ENCODE data around the gene GEN1.
"Not testable (repeated sequence)": the region's sequence is repeated elsewhere in the genome, so short reads cannot be mapped to it uniquely, and the experiment has no call there.

GEN1 gene

GRCh38 chr2:17798338-17798737 lies 44.4 kb downstream of the GEN1 start:
- no peak for DNase-seq

DNA sequence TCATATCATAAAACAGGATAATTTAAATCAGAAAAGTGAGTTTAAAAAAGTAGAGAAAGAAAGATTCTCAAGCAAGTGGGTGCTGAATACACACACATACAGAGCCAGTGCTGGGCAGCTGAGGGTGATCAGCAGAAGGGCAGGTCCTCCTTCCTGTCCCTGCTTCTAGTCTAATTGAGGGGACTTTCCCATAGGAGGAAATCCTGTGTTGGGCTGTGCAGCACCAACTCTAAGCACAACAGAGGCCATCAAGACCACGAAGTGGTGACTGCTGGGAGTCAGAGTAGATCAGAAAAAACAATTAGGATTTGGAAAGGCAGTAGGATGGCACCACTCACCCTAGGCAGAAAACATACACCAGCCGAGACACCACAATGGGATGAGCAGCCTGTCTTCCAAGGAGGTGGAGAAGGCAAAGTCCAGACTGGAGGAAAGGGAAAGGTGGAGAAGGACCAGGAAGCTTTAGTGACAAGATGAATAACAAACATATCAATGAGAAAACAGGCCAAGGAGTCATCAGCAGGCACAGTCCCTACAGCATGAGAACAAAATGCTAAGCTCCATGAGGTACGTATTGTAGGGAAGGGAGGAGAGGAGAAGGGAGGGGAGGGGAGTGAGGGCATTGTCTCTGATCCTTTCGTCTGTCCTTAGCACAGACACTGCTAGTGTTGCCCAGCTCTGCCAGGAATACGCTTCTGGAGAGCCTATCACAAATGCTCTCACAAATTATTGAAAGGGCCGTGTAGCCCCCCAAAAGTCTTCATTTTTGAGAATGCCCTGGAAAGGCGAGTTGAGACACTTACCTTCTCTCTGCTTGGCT lies 45.6 kb downstream of the GEN1 start:
- no peak for DNase-seq

DNA sequence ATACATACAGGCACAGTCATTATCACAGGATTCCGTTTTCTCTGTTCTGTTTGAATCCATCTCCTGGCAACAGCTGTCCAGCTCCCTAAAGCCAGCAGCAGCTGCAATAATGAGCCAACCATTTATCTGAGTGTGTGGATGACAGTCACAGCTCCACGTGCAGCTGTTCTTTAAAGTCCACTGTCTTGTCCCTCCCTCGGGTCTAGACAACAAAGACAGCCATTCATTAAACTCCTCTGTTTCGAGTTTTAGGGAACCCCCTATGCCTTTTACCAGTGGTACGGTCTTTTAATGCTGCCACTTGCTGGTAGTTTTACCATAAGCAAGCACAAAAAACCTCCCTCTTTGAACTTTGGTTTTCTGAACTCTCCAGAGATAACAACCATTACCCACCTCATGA lies 46.3 kb downstream of the GEN1 start:
- DNase-seq: no peak

DNA sequence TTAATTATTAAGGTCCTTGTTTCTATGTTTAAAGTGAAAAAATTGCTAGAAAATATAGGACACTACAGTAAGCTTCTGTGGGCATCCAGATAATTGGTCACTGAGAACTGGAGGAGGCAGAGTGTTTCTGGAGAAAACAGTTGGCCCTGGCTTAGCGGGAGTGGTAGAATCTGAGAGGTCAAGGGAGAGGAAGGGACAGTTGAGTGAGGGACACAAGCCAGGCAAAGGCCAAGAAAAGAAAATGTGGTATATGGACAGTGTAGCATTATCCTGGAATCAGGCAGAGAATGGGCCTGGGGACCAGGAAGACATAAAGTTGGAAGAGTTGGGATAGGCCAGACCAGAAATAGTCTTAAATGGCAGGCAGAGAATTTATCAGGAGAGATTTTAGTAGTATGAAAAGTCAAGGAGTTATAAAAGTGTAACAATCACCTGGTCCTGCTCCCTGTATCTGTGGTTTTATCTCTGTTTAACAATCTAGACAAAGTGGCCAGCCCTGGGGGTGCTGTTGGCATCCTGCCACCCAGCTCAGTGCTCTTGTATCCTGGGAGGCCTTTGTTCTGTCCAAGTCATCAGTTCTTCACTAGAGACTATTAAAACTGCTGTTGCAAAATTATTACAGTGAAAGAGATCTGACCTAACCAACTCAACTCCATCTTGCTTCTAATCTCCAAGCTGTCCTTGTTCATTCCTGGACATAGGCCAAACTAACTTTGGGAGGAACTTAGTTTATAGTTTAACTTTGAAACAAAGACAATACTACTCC lies 46.9 kb downstream of the GEN1 start:
- no peak for DNase-seq

GRCh38 chr2:17803497-17803896 lies 49.6 kb downstream of the GEN1 start:
- peak; percentile 31 for DNase-seq

DNA sequence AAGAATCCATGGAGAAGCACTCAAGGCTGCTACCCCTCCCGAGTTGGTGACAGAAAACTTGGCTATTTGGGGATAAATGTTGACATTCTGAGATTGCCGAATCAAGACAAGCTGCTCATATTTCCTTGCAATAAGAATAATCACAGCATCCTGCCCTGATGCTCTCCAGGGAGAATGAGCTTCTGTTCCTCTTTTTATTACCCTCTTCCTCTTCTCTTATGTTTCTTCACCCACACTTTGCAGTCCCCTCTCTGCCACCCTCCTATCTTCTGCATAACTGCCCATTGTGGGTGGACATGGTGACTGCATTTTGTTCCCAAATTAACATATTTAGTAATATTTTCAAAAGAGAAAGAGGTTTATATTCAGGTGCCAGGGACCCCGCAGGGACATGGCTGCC lies 50.4 kb downstream of the GEN1 start:
- peak; percentile 93 for DNase-seq

DNA sequence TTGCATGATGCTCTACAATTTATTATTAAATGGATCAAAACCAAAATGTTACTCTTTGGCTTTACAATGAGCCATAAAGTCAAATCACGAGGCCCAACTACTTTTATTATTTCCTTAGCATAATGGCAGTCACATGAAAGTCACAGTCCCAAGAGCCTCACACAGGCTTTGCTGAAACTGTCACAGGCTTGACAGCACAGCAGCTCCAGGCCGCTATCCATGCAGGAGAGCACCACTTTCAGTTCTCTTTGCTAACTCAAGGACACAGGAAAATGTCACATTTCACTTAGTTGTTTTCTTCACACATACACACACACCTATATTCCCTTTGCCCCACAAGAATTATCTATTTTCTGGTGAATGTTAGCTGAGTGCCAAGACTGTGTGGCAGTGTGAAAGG lies 51.2 kb downstream of the GEN1 start:
- peak; percentile 73 for DNase-seq

DNA sequence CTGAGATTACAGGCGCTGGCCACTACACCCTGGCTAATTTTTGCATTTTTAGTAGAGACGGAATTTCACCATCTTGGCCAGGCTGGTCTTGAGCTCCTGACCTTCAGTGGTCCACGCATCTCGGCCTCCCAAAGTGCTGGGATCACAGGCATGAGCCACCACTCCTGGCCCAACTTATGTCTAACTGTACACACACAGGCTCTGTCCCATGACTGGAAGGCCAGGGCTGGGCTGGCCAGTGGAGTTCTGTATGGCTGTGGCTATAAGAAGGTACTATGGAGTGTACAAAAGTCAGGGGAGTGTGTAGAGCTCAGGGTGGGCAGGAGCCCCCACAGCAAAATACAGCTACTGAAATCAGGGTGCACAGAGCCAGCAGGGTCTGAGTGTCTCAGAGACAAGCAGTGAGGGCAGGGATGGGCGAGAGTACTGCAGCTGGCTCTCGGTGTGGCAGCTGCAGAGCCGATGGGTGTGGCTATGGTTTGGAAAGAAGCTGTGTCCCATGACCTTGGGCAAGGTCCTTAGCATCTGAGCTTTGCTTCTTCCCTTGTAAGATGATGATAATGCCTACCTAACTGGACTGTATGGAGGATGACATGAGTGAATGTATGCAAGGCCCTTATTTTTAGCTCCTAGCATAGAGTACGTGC lies 51.9 kb downstream of the GEN1 start:
- no peak for DNase-seq

DNA sequence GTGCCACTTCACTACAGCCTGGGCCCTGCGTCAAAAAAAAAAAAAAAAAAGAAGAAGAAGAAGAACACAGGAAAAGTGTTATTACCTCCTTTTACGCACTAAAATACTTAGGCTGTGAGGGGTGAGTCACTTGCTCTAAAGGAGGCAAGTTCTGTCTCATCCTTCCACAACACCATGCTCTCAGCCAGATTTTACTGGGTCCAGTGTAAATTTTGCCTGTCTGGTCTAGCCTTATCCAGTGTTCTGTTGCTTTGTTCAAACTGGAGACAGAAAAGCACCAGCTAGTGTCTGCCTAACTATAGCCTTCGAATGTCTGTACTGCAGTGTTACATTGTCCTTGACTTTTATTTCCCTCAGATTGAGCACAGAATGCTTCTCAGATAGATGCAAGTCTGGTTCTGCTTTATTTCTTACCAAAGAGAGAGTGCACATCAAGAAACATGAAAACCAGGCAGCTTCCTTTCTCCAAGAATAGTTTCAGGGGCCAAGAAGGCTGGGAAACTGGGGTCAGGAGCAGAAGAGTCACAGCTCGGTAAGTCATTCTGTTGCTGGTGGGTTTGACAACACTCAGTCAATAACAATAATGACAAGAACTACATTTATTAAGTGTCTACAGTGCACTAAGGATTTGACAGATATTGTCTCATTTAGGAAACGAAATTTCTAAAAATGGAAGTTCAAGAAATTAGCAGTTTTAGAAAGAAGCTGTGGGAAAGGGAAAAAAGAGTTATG lies 59.2 kb downstream of the GEN1 start:
- peak; percentile 79 for DNase-seq

DNA sequence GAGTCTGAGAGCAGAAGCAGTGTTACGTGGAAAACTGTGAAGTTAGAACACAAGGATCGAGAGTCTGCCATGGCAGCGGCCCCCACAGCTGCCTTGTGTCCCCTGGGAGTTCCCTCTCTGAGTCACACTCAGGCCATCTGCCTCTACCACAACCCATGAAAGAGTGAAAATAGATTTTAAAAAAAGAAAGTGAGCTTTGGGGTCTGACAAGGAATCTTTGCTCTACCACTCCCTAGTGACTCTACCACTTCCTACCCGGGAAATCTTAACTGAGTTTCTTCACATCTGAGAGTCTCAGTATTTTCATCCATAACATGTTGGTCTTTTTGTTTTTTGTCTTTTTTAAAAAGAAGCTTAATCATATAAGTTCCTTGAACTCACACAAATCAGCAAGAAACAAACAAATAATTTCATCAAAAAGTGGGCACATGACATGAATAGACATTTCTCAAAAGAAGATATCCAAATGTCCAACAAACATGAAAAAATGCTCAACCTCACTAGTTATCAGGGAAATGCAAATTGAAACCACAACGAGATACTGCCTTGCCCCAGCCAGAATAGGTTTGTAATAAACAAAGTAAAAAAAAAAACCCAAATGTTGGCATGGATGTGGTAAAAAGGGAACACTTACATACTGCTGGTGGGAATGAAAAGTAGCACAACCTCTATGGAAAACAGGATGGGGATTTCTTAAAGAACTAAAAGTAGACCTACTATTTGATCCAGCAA lies 60.0 kb downstream of the GEN1 start:
- peak; percentile 86 for DNase-seq

- no peak for DNase-seq
These were observed 60.7 kb downstream of the GEN1 start for GRCh38 chr2:17814601-17815000.

DNA sequence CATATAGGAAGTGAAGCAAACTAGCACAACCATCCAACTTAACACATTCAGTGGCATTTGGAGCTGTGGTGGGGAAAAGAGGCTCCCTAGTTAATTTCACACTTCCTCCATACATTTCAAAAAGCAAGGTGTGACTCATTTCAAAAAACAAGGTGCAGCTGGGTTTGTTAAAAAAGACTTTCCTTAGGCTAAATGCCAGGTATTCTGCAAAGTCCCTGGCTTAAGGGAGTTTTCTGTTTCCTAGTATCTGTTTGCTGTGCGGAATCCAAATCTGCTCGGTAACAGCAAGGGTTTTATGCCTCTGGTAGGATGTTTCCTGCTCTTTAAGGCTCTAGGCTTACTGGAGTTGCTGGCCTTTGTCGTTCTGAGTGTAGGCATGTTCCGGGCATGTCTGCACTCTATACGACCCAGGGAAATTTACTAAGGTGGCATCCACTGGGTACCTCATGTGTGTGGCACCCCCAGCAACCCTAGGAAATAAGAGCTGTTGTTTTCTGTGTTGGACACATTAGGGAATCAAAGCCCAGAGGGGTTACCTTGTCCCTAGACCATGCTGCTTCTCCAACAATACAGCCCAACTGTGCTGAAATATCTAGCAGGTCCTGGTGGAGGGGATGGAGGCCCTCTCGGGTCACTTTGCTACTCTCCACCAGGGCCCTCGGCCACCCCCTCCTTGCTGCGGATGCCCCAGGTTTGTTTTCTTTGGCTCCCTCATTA lies 61.7 kb downstream of the GEN1 start:
- peak; percentile 23 for DNase-seq

DNA sequence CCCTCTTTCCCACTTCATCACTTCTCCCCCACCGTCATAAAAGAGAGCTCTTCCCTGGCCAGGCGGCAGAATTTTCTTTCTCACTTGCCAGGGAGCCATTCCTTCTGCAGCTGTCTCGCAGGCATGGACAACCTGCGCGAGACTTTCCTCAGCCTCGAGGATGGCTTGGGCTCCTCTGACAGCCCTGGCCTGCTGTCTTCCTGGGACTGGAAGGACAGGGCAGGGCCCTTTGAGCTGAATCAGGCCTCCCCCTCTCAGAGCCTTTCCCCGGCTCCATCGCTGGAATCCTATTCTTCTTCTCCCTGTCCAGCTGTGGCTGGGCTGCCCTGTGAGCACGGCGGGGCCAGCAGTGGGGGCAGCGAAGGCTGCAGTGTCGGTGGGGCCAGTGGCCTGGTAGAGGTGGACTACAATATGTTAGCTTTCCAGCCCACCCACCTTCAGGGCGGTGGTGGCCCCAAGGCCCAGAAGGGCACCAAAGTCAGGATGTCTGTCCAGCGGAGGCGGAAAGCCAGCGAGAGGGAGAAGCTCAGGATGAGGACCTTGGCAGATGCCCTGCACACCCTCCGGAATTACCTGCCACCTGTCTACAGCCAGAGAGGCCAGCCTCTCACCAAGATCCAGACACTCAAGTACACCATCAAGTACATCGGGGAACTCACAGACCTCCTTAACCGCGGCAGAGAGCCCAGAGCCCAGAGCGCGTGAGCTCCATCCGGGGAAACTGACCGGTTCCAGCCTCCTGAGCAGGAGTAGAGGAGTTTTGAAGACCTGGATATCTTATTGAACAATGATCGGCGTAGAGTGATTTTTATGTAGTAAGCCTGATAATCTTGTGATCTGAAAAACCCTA lies 62.7 kb downstream of the GEN1 start, which contains the start of gene MSGN1:
TSS of gene MSGN1 (plus strand) at position 65 of the 850 bp plus-strand sequence. CDS start at position 124, 59 bp downstream.
- no peak for DNase-seq

GRCh38 chr2:17818235-17818815 lies 64.4 kb downstream of the GEN1 start:
- DNase-seq: no peak

DNA sequence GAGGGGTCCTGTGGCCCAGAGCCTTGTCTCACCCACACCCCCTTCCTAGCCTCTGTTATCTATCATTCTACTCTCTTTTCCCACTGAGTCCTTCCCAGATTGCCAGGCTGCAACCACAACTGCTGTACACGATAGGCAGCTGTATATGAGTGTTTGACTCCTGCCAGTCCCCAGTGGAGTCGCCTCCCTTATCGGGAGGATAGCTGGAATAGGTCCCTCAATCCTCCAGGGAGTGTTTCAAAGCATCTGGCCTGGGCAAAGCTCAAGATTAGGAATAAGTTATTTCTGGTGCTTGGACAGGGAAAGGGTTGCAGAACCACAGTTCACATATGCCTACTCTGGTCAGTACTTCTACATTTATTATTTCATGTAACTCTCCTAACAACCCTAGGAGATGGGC lies 67.1 kb downstream of the GEN1 start:
- DNase-seq: no peak

DNA sequence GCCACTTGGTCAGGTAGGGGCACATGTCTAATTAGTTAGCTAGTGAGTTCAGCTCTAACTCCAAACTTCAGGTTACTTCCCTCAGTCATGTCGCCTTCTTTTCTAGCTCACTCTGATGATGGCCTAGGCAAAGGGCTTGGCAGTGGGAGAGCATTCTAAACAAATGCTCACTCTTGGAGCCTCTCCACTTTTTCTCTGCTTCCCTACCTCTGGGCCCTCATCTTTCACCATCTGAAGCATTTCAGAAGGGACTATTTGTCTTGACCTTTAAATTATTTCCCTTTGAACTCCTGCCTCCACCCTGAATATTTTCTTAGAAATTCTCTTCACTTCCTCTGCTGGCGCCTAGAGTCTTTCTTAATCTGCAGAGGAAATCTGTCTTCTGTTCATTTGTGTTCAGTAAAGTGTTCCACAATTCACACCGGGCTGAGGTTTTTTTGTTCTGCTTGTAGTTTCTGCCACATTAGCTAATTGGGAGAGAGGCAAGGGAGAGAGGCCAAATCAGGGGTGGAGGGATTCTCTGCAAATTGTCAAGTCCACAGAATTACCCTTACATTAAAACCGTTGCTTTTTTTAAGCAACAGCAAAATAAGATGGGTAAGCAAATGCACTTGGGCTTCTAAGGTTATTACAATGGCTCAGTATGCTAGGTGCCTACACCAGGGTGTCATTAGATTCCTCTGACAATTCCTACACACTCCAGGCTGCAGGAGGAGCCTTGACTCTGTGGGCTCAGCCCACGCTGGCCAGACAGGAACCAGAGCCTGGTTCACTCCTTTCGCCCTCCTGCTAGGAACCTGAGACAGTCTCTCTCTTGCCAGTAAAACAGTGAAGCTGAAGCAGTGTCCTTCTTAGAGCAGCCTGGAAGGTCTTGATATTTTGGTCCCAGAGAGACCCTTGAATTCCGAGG lies 67.9 kb downstream of the GEN1 start:
- peak; percentile 59 for DNase-seq

- no peak for DNase-seq
These were observed 68.6 kb downstream of the GEN1 start for GRCh38 chr2:17822445-17823117.

GRCh38 chr2:17823646-17824045 lies 69.7 kb downstream of the GEN1 start:
- DNase-seq: not testable (repeated sequence)
